DMS79 treated with DMSO at 0.1 percent for 48 hours (cell line): ENCODE measurements around the gene MAJIN.

Experiments used
- DNase-seq: peaks from one replicate; lab custom pipeline; 2025; lab: John Stamatoyannopoulos, UW

The MAJIN gene

GRCh38 chr11:64932324-64932723 lies 39.6 kb downstream of the MAJIN start:
- DNase-seq = no peak

DNA sequence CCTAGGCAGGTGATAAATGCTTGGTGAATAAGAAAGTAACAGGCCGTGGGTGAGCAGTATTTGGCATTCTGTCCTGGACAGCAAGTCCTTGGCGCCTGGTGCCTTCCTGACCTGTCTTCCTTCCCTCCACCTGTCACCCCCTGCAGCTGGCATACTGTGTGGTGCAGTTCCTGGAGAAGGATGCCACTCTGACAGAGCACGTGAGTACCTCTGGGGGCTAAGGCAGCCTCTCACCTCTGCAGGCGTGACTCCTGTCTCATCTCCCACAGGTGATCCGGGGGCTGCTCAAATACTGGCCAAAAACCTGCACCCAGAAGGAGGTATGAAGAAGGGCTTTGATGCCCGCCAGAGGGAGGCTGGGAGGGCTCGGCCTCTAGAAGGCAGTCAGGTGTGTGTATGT lies 40.6 kb downstream of the MAJIN start:
- DNase-seq = no peak

DNA sequence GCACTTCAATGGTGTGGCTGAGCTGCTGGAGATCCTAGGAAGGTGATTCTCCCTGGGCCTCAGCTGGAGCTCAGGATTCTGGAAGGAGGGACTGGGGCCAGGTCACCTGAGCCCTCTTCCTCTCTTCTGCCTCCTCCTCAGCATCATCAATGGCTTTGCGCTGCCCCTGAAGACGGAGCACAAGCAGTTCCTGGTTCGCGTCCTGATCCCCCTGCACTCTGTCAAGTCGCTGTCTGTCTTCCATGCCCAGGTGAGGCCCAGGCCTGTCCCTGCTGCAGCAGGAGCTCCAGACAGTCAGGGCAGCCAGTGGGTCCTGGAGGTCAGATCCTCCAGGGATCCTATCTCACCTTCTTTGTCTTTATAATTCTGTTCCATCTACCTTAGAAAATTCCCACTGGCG lies 41.6 kb downstream of the MAJIN start:
- no peak for DNase-seq

DNA sequence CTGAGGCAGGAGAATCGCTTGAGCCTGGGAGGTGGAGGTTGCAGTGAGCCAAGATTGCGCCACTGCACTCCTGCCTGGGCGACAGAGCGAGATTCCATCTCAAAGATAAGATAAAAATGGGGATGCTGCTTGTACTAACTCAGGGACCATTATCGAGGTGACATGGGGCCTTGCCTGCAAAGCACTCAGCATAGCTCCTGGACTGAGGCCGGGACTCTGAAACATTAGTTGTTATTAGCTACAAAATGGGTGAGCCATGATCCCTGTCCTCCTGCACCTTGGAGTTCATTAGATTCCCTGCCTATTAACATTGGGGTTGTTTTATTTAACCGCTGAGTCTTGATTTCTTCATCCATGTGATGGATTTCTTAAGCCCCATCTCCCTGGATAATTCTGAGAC lies 42.3 kb downstream of the MAJIN start:
- DNase-seq = no peak

DNA sequence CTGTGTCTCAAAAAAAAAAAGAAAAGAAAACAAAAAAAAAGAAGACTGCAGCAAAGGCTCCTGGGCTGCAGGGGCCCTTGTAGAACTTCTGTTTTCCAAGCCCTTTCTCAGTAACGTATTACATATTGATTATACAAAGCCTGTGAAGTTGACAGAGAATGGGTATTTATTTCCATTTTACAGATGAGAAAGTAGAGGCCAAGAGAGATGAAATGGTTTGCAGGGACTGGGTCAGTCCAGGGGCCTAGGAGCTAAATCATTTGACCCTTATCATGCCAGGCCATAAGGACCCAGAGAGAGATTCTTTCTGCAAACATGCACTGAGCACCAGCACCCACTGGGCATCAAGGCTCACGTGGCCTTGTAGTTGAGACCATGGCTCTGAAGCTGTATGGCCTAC lies 43.0 kb downstream of the MAJIN start:
- DNase-seq = no peak

- DNase-seq = no peak
These were observed 45.2 kb downstream of the MAJIN start for GRCh38 chr11:64926689-64927088.

- no peak for DNase-seq
These were observed 46.1 kb downstream of the MAJIN start for GRCh38 chr11:64925536-64926436.

DNA sequence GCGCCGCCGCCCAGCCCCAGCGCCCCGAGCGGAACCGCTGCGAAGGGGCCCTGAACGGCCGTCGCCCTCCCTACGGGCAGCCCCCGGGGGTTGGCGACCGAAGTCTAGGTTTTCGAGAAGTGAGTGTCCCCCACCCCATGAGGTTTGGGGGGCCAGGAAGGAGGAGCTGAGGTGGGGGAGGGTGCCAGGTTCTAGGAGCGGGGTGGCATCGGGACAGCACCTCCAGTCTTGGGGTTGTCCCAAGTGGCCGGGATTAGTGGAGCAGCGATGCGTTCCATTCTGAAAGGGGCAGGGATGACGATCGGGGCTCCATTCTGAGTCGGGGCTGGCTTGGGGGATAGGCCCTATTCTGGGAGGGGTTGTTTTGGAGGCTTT lies 47.0 kb downstream of the MAJIN start:
- no peak for DNase-seq

- DNase-seq = peak; percentile 75
These were observed 47.7 kb downstream of the MAJIN start, which contains the start of gene PPP2R5B for GRCh38 chr11:64923944-64924909. Gene PPP2R5B, plus strand, starts transcription at chr11:64924689. Its CDS starts 1,046 bp downstream, at chr11:64925735.

DNA sequence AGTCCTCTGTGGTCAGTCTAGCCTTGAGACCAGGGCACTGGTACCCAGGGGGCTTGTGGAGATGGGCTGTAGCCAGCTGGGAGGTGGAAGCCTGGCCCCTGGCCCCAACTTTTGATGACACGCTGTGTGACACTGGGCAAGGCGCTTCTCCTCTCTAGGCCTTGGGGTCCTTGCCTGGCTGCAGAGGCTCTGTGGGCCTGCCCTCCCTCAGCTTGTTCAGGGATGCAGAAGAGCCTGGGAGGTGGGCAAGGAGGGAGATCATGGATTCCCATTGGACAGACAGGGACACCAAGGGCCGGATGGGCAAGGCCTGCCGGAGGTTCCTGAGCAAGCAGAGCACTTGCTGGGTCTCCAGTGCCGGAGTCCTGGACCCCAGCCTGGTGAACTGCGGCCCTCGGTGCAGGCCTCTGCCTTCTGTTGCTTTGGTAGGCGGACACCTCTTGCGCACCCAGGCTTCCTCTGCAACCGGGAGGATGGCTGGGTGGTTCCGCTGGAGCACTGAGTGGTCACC lies 48.7 kb downstream of the MAJIN start:
- DNase-seq = no peak

GRCh38 chr11:64921384-64921783 lies 50.5 kb downstream of the MAJIN start:
- DNase-seq = no peak

DNA sequence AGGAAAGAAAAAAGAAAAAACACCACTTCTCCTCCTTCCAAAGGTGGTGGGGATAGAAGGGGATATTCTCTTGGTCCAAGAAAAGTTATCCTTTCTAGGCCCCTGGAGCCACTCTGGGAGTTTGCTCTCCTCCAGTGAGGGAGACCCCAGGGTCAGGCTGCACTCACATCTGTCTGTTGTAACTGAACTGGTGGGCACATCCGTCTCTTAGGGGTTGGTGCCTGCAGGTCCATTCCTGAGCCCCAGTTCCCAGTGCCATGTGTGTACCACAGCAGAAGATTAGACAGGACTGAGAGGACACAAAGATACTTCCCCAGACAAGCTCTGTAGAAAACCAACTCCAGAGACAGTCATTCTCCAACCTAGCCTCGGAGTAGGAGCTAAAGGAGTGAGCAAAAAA lies 51.8 kb downstream of the MAJIN start:
- no peak for DNase-seq

DNA sequence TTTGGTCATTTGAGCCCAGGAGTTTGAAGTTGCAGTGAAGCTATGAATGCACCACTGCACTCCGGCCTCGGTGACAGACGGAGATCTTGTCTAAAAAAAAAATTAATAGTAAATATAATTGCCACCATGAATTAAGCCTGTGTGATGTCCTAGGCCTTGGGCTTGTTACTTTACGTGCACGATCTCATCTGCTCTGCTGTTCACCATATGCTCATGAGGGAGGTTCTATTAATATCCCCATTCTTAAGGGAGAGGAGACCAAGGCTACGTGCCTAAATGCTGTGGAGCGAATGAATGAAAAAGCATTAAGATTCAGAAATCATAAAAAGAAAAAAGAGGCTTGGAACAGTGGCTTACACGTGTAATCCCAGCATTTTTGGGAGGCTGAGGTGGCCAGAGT lies 52.3 kb downstream of the MAJIN start:
- DNase-seq = no peak

DNA sequence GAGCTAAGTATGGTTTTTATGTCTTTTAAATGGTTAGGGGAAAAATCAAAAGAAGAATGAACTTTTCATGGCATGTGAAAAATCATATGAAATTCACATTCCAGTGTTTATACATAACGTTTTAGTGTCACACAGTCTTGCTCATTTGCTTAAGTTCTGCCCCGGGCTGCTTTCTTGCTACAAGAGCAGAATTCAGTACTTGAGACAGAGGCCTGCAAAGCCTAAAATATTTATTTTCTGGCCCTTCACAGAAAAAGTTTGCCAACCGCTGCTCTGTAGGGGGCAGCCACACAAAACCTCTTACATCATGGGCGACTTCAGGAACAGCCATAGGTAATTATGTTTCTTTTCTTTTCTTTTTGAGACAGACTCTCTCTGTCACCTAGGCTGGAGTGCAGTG lies 53.9 kb downstream of the MAJIN start:
- DNase-seq = no peak

- peak; percentile 31 for DNase-seq
These were observed 54.3 kb downstream of the MAJIN start for GRCh38 chr11:64917663-64917995.

DNA sequence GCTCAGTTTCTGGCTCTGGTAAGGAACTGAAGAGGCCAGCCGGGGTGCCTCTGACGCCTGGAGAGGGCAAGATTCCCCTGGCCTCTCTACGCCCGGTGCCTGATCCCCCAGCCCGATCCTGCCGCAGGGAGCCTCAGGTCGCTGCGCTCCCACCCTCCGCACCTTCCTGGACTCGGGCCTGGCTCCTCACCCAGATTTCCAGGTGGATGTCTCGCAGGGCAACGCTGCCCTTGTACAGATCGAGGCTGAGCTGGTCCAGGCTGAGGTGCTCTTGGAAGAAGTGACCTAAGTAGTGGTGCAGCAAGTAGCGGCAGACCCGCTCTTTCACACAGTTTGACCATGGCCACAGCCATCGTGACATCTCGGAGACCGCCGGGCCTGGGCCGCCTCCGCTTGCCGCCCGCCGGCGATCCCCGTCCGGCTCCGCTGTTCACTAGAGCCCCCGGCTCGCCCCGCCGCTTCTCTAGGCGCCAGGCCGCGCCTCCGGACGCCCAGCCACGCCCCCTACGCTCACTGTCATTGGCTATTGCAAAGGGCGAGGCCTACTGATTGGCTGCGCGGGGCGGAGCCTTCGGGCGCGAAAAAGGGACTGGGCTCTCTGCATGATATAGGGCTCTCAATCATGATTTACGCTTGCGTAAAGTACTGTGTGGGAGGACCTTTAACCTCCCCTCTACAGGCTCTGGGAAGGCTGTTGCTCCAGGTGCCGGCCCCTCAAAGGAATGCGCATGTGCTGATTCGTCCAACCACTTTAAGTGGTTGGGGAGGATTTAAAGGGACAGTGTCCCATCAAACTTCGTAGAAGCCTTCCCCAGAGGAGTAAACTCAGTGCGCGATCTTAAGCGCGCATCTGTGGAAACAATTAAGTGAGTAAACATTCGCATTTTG lies 54.9 kb downstream of the MAJIN start, which contains the start of gene ATG2A:
ATG2A (minus strand) TSS at position 435 of the 888 bp plus-strand sequence; CDS start at position 361, 74 bp downstream.
- DNase-seq = peak; percentile 99

DNA sequence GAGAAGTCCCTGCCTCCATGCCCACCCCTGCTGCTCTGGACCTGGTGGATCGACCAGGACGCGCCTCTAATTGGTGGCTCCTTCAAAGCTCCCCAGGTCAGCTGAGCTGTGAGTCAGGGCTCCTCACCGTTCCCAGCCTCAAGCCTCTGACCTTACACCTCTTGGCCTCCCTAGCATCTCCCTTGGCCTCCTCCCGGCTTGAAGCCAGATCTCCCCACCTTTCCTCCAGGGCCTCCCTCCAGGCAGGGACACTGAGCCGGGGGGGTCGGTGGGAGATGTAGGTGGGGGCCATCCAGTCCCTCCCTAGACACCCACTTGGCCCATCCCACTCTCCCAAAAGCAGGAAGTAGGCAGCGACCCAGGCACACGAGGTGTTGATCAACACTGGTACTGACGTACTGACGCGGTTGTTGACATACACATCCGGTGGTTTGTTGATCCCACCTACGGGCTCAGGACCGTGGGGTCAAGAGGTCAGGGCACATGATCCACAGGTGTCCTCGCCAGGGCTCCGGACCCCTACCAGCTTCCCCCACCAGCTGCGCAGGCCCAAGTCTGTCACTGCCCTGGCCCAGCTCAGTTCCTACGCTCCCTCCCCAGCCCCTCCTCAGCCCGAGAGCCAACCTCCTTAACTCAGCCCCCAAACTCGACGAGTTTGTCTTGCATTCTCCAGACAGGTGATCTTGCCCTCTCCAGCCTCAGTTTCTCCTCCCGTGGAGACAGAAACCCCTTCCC lies 55.7 kb downstream of the MAJIN start:
- no peak for DNase-seq

DNA sequence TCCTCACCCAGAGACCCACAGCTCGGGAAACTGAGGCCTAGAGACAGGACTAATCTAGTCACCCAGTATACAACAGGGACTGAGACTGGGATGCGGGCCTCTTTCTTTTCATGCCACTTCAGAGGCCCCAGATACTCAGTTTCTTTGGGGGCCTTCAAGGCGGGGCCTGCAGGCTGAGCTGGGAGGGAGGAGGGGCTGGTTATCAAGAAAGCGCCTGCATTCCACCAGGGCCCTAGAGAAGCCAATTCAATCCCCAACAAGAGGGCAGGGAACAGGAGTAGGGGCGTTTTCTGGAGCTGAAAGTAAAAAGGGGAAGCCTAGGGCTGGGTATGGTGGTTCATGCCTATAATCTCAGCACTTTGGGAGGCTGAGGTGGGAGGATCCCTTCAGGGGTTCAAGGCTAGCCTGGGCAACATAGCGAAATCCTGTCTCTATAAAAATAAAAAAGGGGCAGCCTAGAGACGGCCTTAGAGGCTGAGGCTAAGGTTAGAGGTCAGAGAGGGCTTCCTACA lies 56.5 kb downstream of the MAJIN start:
- no peak for DNase-seq

DNA sequence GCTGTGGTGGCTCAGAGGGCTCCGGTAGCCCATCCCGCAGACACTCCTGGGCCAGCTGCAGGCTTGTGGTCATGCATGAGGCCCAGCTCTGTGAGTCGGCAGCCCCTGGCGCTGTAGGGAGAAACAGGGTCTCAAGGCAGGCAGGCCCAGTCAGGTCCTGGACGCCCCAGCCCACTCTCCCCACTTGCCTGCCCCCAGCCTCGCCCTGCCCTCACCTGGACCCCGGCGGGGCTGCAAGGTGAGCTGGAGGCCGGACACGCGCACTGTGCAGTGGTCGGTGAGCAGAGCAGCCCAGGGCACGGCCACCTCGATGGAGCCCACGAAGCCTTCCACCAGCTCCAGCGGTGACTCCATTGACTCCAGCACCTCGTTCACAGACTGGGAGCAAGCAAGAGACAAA lies 57.8 kb downstream of the MAJIN start:
- DNase-seq = no peak

DNA sequence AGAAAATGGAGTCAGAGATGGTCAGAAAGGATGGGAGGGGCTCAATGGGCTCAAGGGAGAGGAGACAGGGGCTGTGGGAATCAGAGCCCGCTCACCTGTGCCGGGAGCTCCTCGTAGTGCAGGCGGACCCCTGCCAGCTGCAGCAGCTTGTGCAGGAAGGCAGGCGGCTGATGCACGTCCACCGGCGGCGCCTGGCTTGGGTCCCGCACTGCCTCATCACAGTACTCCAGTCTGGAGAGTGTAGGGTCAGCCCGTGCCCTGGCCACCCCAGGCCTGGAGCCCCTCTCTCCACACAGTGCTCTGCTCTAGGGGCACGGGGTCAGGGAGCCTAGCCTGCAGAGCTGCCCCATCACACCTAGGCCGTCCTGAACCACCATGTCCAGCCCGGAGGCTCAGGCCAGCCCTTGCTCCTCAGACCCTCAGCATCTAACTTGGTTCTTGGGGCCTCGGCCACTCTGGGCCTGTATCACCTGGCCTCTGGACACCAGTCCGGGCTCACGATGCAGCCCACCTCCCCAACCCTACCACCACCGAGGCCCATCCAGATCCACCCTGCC lies 58.7 kb downstream of the MAJIN start:
- DNase-seq = no peak
